RWPE1 (cell line): ENCODE results near the gene CAPN9.

Source experiments
- CTCF ChIA-PET: fragments of 350-600 bp; sonication (Branson Sonifier 250); formaldehyde crosslinking; extraction: SDS; loops from one replicate; lab custom pipeline; 2021; lab: Yijun Ruan, JAX
- POLR2A ChIA-PET: fragments of 400-600 bp; formaldehyde crosslinking; extraction: SDS; loops from one replicate; lab custom pipeline; 2020; ENCODE audit warnings: antibody characterized with exemption; ENCODE audit not compliant: low non-redundant PET; lab: Yijun Ruan, JAX
- DNase-seq: peaks from one replicate; pipeline ENCODE4 v3.0.0; 2012; ENCODE audit warnings: low spot score
- H3K27ac ChIP-seq: fragments of 450-650 bp; 2 replicates; pipeline ENCODE4 v1.5.1; 2017
- TF ChIP-seq, protein P1 (sequence below): fragments of 450-650 bp; conservative IDR thresholded peaks from 2 replicates; pipeline ENCODE4 v1.5.1; 2017; ENCODE audit warnings: low read depth, mild to moderate bottlenecking

Gene CAPN9

DNA sequence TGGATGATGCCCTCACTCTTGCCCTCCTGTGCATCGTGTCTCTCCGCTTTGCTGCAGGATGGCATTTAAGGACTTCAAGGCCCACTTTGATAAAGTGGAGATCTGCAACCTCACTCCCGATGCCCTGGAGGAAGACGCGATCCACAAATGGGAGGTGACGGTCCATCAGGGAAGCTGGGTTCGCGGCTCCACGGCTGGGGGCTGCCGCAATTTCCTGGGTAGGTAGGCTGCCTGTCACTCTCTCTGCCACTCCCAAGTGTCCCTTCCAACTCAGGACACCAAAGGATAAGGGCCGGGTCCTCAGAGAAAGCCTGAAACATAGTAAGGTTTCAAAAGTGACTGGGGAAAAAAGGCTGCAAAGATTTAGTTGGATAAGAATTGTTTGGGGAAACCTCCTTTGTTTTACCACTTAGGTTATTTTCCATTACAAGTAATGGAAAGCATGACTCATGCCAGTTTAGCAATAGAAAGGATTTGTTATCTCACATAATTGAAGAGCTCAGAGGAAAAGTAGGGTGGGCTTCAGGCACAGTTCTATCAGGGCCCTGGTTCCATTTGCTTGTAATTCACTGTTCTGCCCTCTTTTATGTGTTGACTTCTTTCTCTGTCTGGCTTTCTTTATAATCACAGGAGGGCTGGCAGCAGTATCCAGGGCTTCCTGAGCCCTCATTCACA lies 31.9 kb downstream of the CAPN9 start:
- POLR2A ChIA-PET = no interaction called here
- no peak overlapping the region for H3K27ac ChIP-seq
- CTCF ChIA-PET = no interaction called here
- TF ChIP-seq, protein P1, sequence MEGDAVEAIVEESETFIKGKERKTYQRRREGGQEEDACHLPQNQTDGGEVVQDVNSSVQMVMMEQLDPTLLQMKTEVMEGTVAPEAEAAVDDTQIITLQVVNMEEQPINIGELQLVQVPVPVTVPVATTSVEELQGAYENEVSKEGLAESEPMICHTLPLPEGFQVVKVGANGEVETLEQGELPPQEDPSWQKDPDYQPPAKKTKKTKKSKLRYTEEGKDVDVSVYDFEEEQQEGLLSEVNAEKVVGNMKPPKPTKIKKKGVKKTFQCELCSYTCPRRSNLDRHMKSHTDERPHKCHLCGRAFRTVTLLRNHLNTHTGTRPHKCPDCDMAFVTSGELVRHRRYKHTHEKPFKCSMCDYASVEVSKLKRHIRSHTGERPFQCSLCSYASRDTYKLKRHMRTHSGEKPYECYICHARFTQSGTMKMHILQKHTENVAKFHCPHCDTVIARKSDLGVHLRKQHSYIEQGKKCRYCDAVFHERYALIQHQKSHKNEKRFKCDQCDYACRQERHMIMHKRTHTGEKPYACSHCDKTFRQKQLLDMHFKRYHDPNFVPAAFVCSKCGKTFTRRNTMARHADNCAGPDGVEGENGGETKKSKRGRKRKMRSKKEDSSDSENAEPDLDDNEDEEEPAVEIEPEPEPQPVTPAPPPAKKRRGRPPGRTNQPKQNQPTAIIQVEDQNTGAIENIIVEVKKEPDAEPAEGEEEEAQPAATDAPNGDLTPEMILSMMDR = no peak
- DNase-seq = no peak

DNA sequence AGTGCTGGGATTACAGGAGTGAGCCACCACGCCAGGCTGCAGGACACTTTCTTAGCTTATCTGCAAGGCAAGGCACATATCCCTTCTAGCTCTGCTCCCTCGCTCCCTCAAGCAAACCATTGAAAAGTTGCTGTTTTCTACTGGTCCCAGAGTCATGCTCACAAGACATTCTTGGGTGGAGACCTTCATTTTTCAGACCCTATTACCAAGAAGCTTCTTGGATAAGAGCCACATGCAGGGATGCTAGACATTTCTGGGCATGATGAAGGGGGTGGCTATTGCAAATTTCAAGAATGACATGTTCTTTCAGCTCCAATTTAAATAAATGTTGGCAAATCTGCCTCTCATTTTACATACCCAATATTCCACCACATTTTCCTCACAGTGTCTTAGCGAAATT lies 33.9 kb downstream of the CAPN9 start:
- TF ChIP-seq, protein P1 = no peak
- CTCF ChIA-PET = interaction anchor here (1.6 kb wide), 1 partner anchor 8 kb away, joined by 5 read pairs; no protein-coding TSS in a partner anchor
- H3K27ac ChIP-seq = no peak overlapping the region
- POLR2A ChIA-PET = no interaction called here
- DNase-seq = no peak

DNA sequence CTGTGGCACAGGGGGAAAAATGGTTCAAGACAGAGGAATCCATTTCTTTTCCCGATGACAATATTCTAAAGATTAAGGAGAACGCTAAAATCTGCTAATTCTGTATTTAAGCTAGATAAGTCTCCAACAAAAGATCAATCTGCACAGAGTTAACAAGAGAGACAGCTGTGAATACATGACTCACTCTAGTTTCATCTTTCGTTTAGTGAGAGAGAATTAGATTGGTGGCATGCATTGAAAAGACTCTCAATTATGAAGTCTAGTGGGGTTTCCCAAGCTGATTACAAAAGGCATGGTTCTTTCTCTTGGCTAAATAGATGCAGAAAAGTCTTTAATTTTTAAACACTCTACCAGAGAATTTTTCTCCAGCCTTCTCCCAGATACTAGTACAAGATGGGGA lies 34.4 kb downstream of the CAPN9 start:
- ChIA-PET CTCF (interaction anchor here (1.6 kb wide), 1 partner anchor 9 kb away, joined by 5 read pairs; no protein-coding TSS in a partner anchor), POLR2A (no interaction called here)
- DNase-seq = no peak
- no peak overlapping the region for H3K27ac ChIP-seq
- TF ChIP-seq, protein P1 = no peak

GRCh38 chr1:230784163-230784562 lies 37.0 kb downstream of the CAPN9 start:
- TF ChIP-seq, protein P1 = no peak
- DNase-seq = no peak
- no peak overlapping the region for H3K27ac ChIP-seq
- CTCF ChIA-PET = no interaction called here
- POLR2A ChIA-PET = no interaction called here

DNA sequence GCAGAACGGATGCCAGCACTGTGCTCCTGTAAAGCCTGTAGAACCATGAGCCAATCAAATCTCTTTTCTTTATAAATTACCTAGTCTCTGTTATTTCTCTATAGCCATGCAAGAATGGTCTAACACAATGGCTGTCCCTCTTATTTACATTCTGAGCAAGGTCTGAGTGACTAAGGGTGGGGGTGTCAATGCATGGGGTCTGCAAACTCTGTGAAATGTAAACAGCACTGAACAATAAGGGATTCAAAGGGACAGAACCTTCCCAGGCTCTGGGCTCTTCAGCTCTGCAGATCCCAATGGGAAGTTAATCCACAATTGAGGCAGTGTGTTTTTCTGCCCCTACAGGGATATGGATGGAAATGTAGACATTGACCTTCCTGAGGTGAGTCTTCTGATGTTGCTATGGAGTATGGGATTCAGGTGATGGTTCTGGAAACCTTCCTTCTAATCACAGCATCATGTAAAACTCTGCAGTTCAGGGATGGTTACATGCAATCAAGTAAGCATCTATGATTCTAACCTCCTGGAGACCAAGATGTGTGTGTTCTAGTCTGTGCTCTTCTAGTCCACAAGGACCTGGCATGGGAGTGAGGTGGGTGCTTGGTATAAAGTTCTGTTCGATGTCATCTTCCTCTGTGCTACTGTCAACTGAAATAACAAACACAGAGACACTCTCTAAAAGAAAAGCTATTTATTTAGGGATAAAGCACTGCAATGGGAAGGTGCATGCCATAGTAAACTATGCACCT lies 38.6 kb downstream of the CAPN9 start:
- TF ChIP-seq, protein P1 = no peak
- no peak overlapping the region for H3K27ac ChIP-seq
- POLR2A ChIA-PET = no interaction called here
- CTCF ChIA-PET = no interaction called here
- DNase-seq = no peak

- TF ChIP-seq, protein P1 = no peak
- ChIA-PET CTCF (no interaction called here), POLR2A (no interaction called here)
- no peak overlapping the region for H3K27ac ChIP-seq
- no peak for DNase-seq
Measured at GRCh38 chr1:230786385-230786753, 39.2 kb downstream of the CAPN9 start.
